A549 treated with GW870086 at 1 μM for 4 hours (cell line): ENCODE data around the gene RNF14. TPM values are rescaled to one million over a fixed set of nuclear protein-coding genes. Genes with fewer than 3 reads are reported as not detected.

Experiments used
- total RNA-seq: library from RNA; stranded (reverse); fragments of 200-300 nt; extraction: Qiagen RNA extraction; gene quantifications from 5 replicates; pipeline ENCODE4 v1.2.3, GENCODE V29; 2022; ENCODE audit warnings: low read depth

RNF14 gene, protein sequence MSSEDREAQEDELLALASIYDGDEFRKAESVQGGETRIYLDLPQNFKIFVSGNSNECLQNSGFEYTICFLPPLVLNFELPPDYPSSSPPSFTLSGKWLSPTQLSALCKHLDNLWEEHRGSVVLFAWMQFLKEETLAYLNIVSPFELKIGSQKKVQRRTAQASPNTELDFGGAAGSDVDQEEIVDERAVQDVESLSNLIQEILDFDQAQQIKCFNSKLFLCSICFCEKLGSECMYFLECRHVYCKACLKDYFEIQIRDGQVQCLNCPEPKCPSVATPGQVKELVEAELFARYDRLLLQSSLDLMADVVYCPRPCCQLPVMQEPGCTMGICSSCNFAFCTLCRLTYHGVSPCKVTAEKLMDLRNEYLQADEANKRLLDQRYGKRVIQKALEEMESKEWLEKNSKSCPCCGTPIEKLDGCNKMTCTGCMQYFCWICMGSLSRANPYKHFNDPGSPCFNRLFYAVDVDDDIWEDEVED
- 51.1 to 72.2 TPM (median 64.6 TPM) in 5 replicates for total RNA-seq

DNA sequence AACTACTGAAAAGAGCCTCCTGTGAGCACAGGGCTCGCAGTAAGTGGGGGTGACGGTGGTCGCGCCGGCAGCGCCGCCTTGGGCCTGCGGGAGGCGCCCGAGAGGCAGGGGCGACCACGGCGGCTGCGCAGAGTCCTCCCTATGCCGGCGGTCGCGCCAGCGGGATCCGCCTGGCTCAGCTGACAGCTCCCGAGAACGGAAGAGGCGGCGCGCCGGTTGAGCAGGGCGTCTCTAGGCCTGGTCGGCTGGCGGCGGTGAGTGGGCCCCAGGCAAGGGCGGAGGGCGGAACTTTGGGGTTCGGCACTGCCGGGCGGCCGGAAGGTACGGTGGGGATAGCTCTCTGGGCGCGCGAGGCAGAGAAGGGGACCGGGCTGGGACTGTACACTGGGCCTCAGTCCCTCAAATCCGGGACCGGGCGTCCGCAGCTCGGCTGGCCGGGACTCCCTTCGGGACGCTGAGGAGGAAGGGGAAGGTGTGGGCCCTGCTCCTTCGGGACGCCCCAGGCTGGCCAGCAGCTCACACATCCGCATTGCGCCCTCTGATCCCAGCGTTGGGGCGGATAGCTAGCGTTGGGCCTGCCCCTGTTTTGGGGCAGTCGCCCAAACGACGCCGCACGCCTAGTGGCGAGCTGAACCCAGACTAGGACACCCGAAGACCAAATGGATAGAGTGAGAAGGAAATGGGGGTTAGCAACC, at the start of gene RNF14:
Gene RNF14, plus strand, starts transcription at position 192 of the 695 bp plus-strand sequence. CDS start 4,484 bp downstream, outside the sequence.

DNA sequence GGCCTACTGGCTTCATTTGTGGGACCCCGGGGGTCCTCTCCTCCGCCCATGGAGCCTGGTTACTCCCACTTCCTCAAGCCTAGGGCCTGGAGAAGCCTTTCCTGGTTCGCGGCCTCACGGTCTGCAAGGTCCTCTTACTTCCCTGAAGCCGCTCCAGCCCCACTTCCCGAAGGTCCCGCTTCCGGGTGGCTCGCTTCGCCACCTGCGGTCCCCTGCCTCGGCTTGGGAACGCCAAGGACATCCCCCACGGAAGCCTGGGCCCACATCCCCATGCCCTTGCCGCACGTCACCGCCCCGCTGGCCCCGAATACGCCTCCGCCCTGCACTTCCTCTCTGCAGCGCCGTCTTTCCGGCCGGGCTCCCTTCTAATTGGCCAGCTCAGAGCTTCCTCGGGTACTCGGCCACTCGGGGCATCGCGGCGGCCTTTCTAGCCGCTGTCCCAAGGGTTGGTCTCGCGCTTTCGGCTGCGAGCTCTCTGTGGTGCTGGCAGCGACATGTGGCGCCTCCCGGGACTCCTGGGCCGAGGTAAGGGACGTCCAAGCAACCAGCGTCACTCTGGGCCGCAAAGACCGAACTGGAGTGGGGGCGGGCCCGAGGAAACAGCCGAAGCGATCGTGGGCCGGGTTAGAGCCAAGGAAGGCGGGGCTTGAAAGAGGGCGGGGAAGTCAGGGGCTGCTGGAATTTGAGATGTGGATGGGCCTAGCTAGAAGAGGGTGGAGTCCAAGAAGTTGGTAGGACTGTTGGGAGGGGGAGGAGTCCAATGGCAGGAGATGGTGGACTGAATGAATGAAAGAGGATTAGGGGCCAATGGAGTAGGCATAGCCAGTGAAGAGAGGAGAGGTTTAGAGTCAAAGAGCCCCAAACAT, 45.2 kb upstream of the RNF14 start, which contains the start of gene DELE1:
Gene DELE1, plus strand, starts transcription at position 424 of the 866 bp plus-strand sequence. Its CDS starts 71 bp downstream, at position 495.

DNA sequence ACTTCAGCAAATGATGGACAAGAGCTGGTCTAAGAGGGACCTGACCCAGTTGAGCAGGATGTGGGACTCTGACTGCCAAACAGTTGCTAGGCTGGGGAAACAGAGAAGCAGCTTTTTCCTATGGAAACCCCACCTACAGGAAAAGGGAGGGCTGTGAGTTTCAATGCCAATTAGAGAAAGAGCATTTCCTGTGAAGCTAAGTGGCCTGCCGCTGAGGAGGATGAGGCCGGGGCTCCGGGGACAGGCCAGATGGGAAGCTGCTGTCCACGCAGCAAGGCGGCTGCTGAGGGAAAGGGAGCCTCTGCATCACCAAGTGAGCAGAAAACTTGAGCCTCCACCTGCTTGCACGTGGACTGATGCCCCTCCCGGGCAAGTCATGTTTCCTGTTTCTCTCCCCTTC, 10.8 kb upstream of the RNF14 start, which contains the start of gene PCDH12:
Gene PCDH12, minus strand, starts transcription at position 90 of the 400 bp plus-strand sequence. CDS start 351 bp downstream, outside the sequence.

DNA sequence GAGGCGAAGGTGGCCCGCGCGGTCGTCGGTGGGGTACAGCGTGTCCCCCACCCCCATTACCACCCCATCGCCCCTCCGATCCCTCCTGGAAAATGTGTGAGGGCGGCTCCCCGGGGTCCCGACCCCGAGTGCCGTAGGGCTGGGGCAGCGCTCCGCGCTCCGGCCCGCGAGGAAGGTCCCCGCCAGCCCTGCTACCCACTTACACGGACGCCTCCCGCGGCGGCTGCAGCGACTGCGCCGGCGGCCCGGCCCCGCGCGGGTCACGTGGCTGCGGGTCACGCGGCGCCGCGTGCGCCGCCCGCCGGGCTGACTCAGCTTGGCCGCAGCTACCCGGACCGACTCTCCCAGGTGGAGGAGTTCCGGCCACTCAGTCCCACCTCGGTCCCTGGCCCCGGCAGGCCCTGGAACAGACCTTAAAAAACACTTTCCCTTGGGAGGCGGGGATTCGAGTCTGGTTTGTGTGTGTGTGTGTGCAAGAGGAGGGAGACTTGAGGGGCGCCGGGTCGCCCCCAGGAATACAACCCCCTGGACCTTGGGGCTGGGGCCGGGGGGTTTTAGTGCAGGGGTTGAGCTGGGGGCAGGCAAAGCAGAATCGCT, 44.0 kb downstream of the RNF14 start, which contains the start of gene GNPDA1:
Gene GNPDA1, minus strand, starts transcription at position 236 of the 597 bp plus-strand sequence. CDS start 992 bp downstream, outside the sequence.

Other genes starting within 250 kb of the RNF14 start
- gene PCDH1, start 90.7 kb upstream of the RNF14 start, total RNA-seq: 2.9 to 6.0 TPM (median 5.7 TPM) in 5 replicates
- 40.3 to 57.3 TPM (median 53.8 TPM) in 5 replicates for gene DELE1, start 45.2 kb upstream of the RNF14 start, total RNA-seq
- gene PCDH12, start 10.9 kb upstream of the RNF14 start, total RNA-seq: not detected in 5 replicates
- gene GNPDA1, start 43.9 kb downstream of the RNF14 start, total RNA-seq: 61.6 to 77.7 TPM (median 64.4 TPM) in 5 replicates
- gene NDFIP1, start 139.7 kb downstream of the RNF14 start, total RNA-seq: 44.4 to 57.8 TPM (median 50.9 TPM) in 5 replicates